K562 (cell line): ENCODE data around the gene IGF2BP1. TPM values are rescaled to one million over a fixed set of nuclear protein-coding genes. Genes with fewer than 3 reads are reported as not detected.

Source experiments
- BRCA1 ChIP-seq, 2 experiments: fragments of 450-650 bp in 1 of 2; sonication (generic) in 1 of 2; formaldehyde crosslinking in 1 of 2; IDR thresholded peaks; 2 replicates each; pipeline versions ENCODE4 v1.5.0 to v1.6.1; 2017 to 2020; ENCODE audit warnings: mild to moderate bottlenecking in 1 of 2, missing genetic modification reagents in 1 of 2
- CBX8 ChIP-seq: fragments of 200-600 bp; sonication (generic); IDR thresholded peaks from 2 replicates; pipeline ENCODE4 v1.6.1; 2012; ENCODE audit warnings: borderline replicate concordance, mixed run types, low read depth, mild to moderate bottlenecking, moderate library complexity, mixed read lengths, low read length, control low read depth, inconsistent platforms; ENCODE audit not compliant: poor library complexity, severe bottlenecking; ENCODE audit errors: extremely low read depth
- CSDE1 ChIP-seq, 2 experiments: fragments of 450-650 bp; IDR thresholded peaks; 2 replicates each; pipeline ENCODE4 v1.6.1; 2016; ENCODE audit warnings: mild to moderate bottlenecking in 1 of 2
- ELK3 ChIP-seq: fragments of 450-650 bp; formaldehyde crosslinking; IDR thresholded peaks from 2 replicates; pipeline ENCODE4 v1.4.0; 2020; ENCODE audit warnings: mild to moderate bottlenecking
- FUS ChIP-seq: fragments of 200-400 bp; formaldehyde crosslinking; optimal IDR thresholded peaks from 2 replicates; pipeline ENCODE3; 2017; ENCODE audit warnings: low read depth, low read length
- HDAC2 ChIP-seq: fragments of 450-650 bp; IDR thresholded peaks from 2 replicates; pipeline ENCODE4 v1.6.1; 2016; ENCODE audit warnings: mild to moderate bottlenecking
- HDAC6 ChIP-seq: IDR thresholded peaks from 2 replicates; pipeline ENCODE4 v1.6.1; 2012; ENCODE audit warnings: low read depth, mild to moderate bottlenecking, control low read depth, inconsistent platforms, low read length, moderate library complexity
- HMG20A ChIP-seq: fragments of 450-650 bp; formaldehyde crosslinking; conservative IDR thresholded peaks from 2 replicates; pipeline ENCODE4 v1.4.0; 2020; ENCODE audit warnings: mild to moderate bottlenecking, mixed read lengths
- KAT8 ChIP-seq: fragments of 450-650 bp; IDR thresholded peaks from 2 replicates; pipeline ENCODE4 v1.6.1; 2016; ENCODE audit warnings: low read depth, mild to moderate bottlenecking
- KLF13 ChIP-seq: fragments of 450-650 bp; IDR thresholded peaks from 2 replicates; pipeline ENCODE4 v1.6.1; 2016; ENCODE audit warnings: missing genetic modification characterization, low read depth, mild to moderate bottlenecking, missing compliant biosample characterization, moderate library complexity, borderline replicate concordance
- MEF2A ChIP-seq: IDR thresholded peaks from 2 replicates; pipeline ENCODE4 v1.6.1; 2011; ENCODE audit warnings: low read depth, mild to moderate bottlenecking, low read length, moderate library complexity; ENCODE audit not compliant: control insufficient read depth
- NFE2L1 ChIP-seq: fragments of 450-650 bp; IDR thresholded peaks from 2 replicates; pipeline ENCODE4 v1.6.1; 2016; ENCODE audit warnings: missing genetic modification characterization, low read depth, mild to moderate bottlenecking, missing compliant biosample characterization, moderate library complexity, borderline replicate concordance
- RBM17 ChIP-seq: fragments of 200-400 bp; formaldehyde crosslinking; IDR thresholded peaks from 2 replicates; pipeline ENCODE4 v1.6.1; 2017; ENCODE audit warnings: low read depth, mild to moderate bottlenecking, low read length, borderline replicate concordance
- SIX5 ChIP-seq, 2 experiments: IDR thresholded peaks; 2 replicates each; pipeline ENCODE4 v1.6.1; 2011; ENCODE audit warnings: low read length in 2 of 2, borderline replicate concordance in 1 of 2, low read depth in 1 of 2, mild to moderate bottlenecking in 1 of 2, moderate library complexity in 1 of 2; ENCODE audit not compliant: insufficient read depth in 1 of 2
- SMARCB1 ChIP-seq: IDR thresholded peaks from 2 replicates; pipeline ENCODE4 v1.6.1; 2011; ENCODE audit warnings: improper control_type of control experiment, low read depth; ENCODE audit not compliant: insufficient read length
- SMC3 ChIP-seq: conservative IDR thresholded peaks from 2 replicates; pipeline ENCODE4 v1.6.1; 2011; ENCODE audit warnings: low read depth, low read length, improper control_type of control experiment; ENCODE audit not compliant: insufficient read depth
- TCF7L2 ChIP-seq: fragments of 150-350 bp; IDR thresholded peaks from 2 replicates; pipeline ENCODE4 v1.6.1; 2016; ENCODE audit warnings: low read depth, mild to moderate bottlenecking, low read length, moderate library complexity
- TFE3 ChIP-seq: fragments of 450-650 bp; formaldehyde crosslinking; IDR thresholded peaks from 2 replicates; pipeline ENCODE4 v1.4.0; 2020; ENCODE audit warnings: mild to moderate bottlenecking, mixed read lengths
- ZNF146 ChIP-seq: IDR thresholded peaks from one replicate; pipeline ENCODE4 v1.6.1; 2018; ENCODE audit warnings: missing compliant biosample characterization; ENCODE audit not compliant: unreplicated experiment
- ZNF282 ChIP-seq: sonication (generic); formaldehyde crosslinking; IDR thresholded peaks from 2 replicates; pipeline ENCODE4 v1.8.1; 2023; ENCODE audit warnings: missing genetic modification reagents
- ZNF444 ChIP-seq: fragments of 250-450 bp; sonication (Bioruptor Pico); IDR thresholded peaks from 2 replicates; pipeline ENCODE4 v1.4.0; 2020; ENCODE audit warnings: mild to moderate bottlenecking, moderate library complexity
- polyA plus RNA-seq, 8 experiments: library from polyadenylated mRNA; depleted of rRNA in 4 of 8; stranded (reverse) in 5 of 8; unstranded in 3 of 8; fragments of >200 nt; fragmentation: Nextera tagmentation in 2 of 8; fragmentation: Illumina TruSeq in 1 of 8; extraction: Ambion mirVana in 2 of 8; extraction: Trizol in 1 of 8; gene quantifications; 2 replicates each; pipeline versions ENCODE4 v1.2.1 to v1.2.3, GENCODE V29; 2011 to 2014; ENCODE audit warnings: inconsistent platforms in 1 of 8, missing spikeins in 1 of 8
- total RNA-seq, 7 experiments: library from RNA; depleted of rRNA in 6 of 7; stranded (reverse); fragments of >200 nt in 6 of 7; fragmentation: Illumina TruSeq in 2 of 7; extraction: Trizol in 2 of 7; gene quantifications; 2 replicates each; pipeline versions ENCODE4 v1.2.1 to v1.2.3, GENCODE V29; 2011 to 2021; ENCODE audit warnings: low replicate concordance in 1 of 7
- TF ChIP-seq, protein P1 (sequence below), 3 experiments: IDR thresholded peaks in 2 of 3; conservative IDR thresholded peaks in 1 of 3; 2 replicates each; pipeline ENCODE4 v1.5.1; 2011 to 2012; ENCODE audit warnings: low read length in 3 of 3, mild to moderate bottlenecking in 3 of 3, control low read depth in 2 of 3, improper control_type of control experiment in 1 of 3, inconsistent platforms in 1 of 3, low read depth in 1 of 3, mixed read lengths in 1 of 3, moderate library complexity in 1 of 3; ENCODE audit not compliant: insufficient read depth in 2 of 3

The IGF2BP1 gene
- total and polyA plus RNA-seq, 9 of the 15 experiments (the other 6 are each of a cell fraction or from before 2014, with no cell fraction given): 13.0 to 318 (median 53.6) TPM

- TF ChIP-seq ELK3 (CRISPR knock-in tag) (no peak), NFE2L1 (tag) (no peak), FUS (peak; percentile 66), ZNF282 (no peak), SMC3 (no peak), CSDE1 (IDR thresholded peaks at IDR 0.05) (no peak), KAT8 (no peak), KLF13 (tag) (peak; percentile 36; the same call in 1 of the 2 replicates), SMARCB1 (no peak), SIX5 (IDR thresholded peaks at IDR 0.05; ENCODE audit: borderline replicate concordance in 1 of 2, insufficient read depth in 1 of 2, low read depth in 1 of 2, low read length in 2 of 2) (no peak), CBX8 (no peak), TCF7L2 (no peak), HDAC2 (0 out of 2 replicates have a peak, but pooled peaks have one; percentile 42), HDAC6 (no peak), ZNF444 (CRISPR knock-in tag) (peak; percentile 12; the same call in 1 of the 2 replicates), TFE3 (CRISPR knock-in tag) (no peak), MEF2A (no peak), HMG20A (no peak), BRCA1 (IDR thresholded peaks at IDR 0.05) (no peak), BRCA1 (CRISPR knock-in tag; IDR thresholded peaks at IDR 0.05) (no peak), ZNF146 (no peak), RBM17 (no peak)
- TF ChIP-seq, protein P1, sequence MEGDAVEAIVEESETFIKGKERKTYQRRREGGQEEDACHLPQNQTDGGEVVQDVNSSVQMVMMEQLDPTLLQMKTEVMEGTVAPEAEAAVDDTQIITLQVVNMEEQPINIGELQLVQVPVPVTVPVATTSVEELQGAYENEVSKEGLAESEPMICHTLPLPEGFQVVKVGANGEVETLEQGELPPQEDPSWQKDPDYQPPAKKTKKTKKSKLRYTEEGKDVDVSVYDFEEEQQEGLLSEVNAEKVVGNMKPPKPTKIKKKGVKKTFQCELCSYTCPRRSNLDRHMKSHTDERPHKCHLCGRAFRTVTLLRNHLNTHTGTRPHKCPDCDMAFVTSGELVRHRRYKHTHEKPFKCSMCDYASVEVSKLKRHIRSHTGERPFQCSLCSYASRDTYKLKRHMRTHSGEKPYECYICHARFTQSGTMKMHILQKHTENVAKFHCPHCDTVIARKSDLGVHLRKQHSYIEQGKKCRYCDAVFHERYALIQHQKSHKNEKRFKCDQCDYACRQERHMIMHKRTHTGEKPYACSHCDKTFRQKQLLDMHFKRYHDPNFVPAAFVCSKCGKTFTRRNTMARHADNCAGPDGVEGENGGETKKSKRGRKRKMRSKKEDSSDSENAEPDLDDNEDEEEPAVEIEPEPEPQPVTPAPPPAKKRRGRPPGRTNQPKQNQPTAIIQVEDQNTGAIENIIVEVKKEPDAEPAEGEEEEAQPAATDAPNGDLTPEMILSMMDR (IDR thresholded peaks at IDR 0.05 in 2 of 3, conservative IDR thresholded peaks at IDR 0.05 in 1 of 3; ENCODE audit: insufficient read depth in 2 of 3, low read depth in 1 of 3, low read length in 3 of 3): no peak
These were observed 1.0 kb upstream of the IGF2BP1 start (continued) for GRCh38 chr17:48995974-48996721.
